Tibial nerve (tissue), 4 donors: ENCODE data around the gene KLHL14.

Source experiments
- EP300 ChIP-seq, 2 donors: sonication (generic); formaldehyde crosslinking; IDR thresholded peaks; one replicate each; pipeline ENCODE4 v1.6.1; 2017; ENCODE audit warnings: antibody characterized with exemption in 2 of 2, mild to moderate bottlenecking in 1 of 2
- TF ChIP-seq, protein P1 (sequence below), 5 experiments: fragments of 200-600 bp in 3 of 5; fragments of 450-650 bp in 2 of 5; sonication (generic) in 3 of 5; IDR thresholded peaks; one replicate each; pipeline ENCODE4 v1.5.1; 2016 to 2019; ENCODE audit warnings: antibody characterized with exemption in 5 of 5, mild to moderate bottlenecking in 3 of 5, moderate library complexity in 2 of 5

DNA sequence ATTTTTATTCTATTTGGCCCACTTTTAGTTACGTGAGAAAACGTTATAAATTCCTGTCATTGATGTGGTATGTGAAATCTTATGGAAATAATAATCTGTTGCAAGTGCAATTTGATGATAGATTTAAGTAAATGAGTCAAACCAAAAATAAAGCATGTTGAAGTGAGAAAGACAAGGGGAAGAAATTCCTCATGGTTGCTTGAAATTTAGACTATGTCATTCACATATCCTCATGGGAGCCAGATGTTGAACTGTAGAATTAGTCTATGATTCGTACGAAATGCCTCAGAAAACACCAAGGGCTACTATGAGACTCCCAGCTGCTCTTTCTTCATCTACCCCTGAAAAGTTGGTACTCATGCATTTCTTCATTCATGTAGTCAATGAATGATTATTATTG is 55.7 kb downstream of the KLHL14 start:
- TF ChIP-seq, protein P1, sequence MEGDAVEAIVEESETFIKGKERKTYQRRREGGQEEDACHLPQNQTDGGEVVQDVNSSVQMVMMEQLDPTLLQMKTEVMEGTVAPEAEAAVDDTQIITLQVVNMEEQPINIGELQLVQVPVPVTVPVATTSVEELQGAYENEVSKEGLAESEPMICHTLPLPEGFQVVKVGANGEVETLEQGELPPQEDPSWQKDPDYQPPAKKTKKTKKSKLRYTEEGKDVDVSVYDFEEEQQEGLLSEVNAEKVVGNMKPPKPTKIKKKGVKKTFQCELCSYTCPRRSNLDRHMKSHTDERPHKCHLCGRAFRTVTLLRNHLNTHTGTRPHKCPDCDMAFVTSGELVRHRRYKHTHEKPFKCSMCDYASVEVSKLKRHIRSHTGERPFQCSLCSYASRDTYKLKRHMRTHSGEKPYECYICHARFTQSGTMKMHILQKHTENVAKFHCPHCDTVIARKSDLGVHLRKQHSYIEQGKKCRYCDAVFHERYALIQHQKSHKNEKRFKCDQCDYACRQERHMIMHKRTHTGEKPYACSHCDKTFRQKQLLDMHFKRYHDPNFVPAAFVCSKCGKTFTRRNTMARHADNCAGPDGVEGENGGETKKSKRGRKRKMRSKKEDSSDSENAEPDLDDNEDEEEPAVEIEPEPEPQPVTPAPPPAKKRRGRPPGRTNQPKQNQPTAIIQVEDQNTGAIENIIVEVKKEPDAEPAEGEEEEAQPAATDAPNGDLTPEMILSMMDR (IDR thresholded peaks at IDR 0.05) = no peak
- no peak for TF ChIP-seq EP300 (IDR thresholded peaks at IDR 0.05)
